ENCODE data around the gene TBC1D22A. TPM values are rescaled to one million over a fixed set of nuclear protein-coding genes. Genes with fewer than 3 reads are reported as not detected.

Gene TBC1D22A
- total RNA-seq, 2 donors from 2014 or later: 28.9 to 31.3 TPM

DNA sequence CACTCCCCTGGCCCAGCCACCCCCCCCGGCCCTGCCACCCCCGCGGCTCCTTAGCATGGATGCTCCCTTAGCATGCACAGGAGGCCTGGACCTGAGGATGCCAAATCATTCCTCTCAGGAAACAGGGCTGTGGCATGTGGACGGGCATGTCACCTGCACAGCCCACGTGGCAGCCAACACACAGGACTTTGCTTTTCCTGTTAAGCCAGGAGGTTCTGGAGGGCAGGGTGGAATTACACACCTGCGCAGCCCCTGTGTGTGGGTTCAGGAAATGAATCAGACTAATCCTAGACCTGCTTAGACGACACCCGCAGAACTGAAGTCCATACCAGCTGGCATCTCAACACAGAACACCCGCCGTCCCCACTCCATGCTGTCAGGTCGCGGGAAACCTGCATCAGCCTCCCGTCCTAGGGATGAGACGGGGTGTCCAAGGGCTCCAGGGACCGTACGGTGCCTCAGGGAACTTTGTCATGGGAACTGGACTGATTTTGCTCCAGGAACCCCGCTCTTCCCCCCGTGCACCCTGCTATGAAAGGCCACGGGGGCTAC, 34.6 kb upstream of the TBC1D22A start:
- Histone ChIP-seq H3K36me3 (peaks cover 4% of the 10 kb centered on the region), H3K27ac (no peak overlapping the region)
- no peak for DNase-seq (ENCODE audit: low spot score)

GRCh38 chr22:46728470-46728869, 34.0 kb upstream of the TBC1D22A start:
- ATAC-seq (ENCODE audit: insufficient number of reproducible peaks, low FRiP score, low read depth): no peak

More for the DNA sequence above, 34.6 kb upstream of the TBC1D22A start:
- Histone ChIP-seq H3K4me3 (no peak overlapping the region), H3K27me3 (replicated peaks; ENCODE audit: insufficient read depth) (no peaks in the 10 kb centered on the region), H3K9me3 (no peaks in the 10 kb centered on the region), H3K4me1 (ENCODE audit: control insufficient read depth in 1 of 2, low read depth in 2 of 2) (peaks cover 0 to 11% of the 10 kb centered on the region in 2 donors)
- ATAC-seq (ENCODE audit: insufficient number of reproducible peaks, low FRiP score, low read depth): no peak
- no peak for TF ChIP-seq CTCF (IDR thresholded peaks at IDR 0.05)

DNA sequence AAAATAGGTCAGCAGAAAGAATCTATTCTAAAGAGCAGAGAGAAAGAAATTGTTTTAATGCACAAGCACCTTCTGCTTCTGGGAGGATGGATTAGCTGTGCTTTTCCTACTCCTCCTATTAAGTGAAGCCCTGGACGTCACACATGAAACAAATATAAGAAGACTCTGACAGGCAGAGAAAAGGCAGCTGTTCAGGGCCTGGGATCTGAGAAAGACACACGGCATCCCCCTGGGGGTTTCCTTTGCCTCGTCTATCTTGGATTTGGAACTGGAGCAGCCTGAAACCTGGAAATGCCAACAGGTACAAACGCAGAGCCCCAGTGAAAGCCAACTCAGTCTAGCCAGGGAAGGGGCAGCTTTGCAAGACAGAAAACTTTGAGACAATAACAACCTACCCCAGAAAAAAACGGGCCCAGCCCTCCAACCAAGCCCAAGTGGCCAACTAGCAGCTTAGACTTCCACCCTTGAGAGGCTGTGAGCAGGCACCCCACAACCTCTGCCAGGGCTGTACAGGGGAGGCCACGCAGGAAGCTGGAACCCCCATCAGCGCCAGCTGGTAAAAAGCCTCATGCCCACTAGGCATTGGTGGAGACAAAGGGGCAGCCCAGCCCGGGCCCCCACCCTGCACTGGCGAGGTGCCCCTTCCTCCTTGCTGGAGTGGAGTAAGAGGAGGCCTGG, 31.7 kb upstream of the TBC1D22A start:
- no peaks in the 10 kb centered on the region for H3K27me3 ChIP-seq (replicated peaks; ENCODE audit: insufficient read depth)
- H3K36me3 ChIP-seq: peaks cover 4% of the 10 kb centered on the region
- DNase-seq (ENCODE audit: low spot score) (no peak), ATAC-seq (ENCODE audit: insufficient number of reproducible peaks, low FRiP score, low read depth) (no peak)
- no peak for TF ChIP-seq CTCF (IDR thresholded peaks at IDR 0.05)
- H3K4me3 ChIP-seq: no peak overlapping the region
- no peak overlapping the region for H3K27ac ChIP-seq
- peaks cover 12 to 28% of the 10 kb centered on the region in 2 donors for H3K4me1 ChIP-seq (ENCODE audit: control insufficient read depth in 1 of 2, low read depth in 2 of 2)
- H3K9me3 ChIP-seq: no peaks in the 10 kb centered on the region

More at GRCh38 chr22:46728470-46728869, 34.0 kb upstream of the TBC1D22A start:
- H3K27me3 ChIP-seq (replicated peaks; ENCODE audit: insufficient read depth): no peaks in the 10 kb centered on the region
- H3K27ac ChIP-seq: no peak overlapping the region
- TF ChIP-seq CTCF (IDR thresholded peaks at IDR 0.05): no peak
- H3K4me1 ChIP-seq (ENCODE audit: control insufficient read depth in 1 of 2, low read depth in 2 of 2): peaks cover 0 to 11% of the 10 kb centered on the region in 2 donors
- no peak for DNase-seq (ENCODE audit: low spot score)
- no peak overlapping the region for H3K4me3 ChIP-seq
- H3K9me3 ChIP-seq: no peaks in the 10 kb centered on the region
- peaks cover 4% of the 10 kb centered on the region for H3K36me3 ChIP-seq

GRCh38 chr22:46731246-46732040, 31.0 kb upstream of the TBC1D22A start:
- DNase-seq (ENCODE audit: low spot score): no peak
- Histone ChIP-seq H3K27ac (no peak overlapping the region), H3K36me3 (peaks cover 4% of the 10 kb centered on the region), H3K4me3 (no peak overlapping the region), H3K9me3 (no peaks in the 10 kb centered on the region), H3K4me1 (ENCODE audit: control insufficient read depth in 1 of 2, low read depth in 2 of 2) (peaks cover 18 to 36% of the 10 kb centered on the region in 2 donors), H3K27me3 (replicated peaks; ENCODE audit: insufficient read depth) (no peaks in the 10 kb centered on the region)
- no peak for TF ChIP-seq CTCF (IDR thresholded peaks at IDR 0.05)
- ATAC-seq (ENCODE audit: insufficient number of reproducible peaks, low FRiP score, low read depth): no peak

- Histone ChIP-seq H3K27me3 (replicated peaks; ENCODE audit: insufficient read depth) (no peaks in the 10 kb centered on the region), H3K36me3 (peaks cover 4% of the 10 kb centered on the region), H3K4me3 (no peak overlapping the region), H3K27ac (no peak overlapping the region), H3K4me1 (ENCODE audit: control insufficient read depth in 1 of 2, low read depth in 2 of 2) (peaks cover 24 to 42% of the 10 kb centered on the region in 2 donors), H3K9me3 (no peaks in the 10 kb centered on the region)
- TF ChIP-seq CTCF (IDR thresholded peaks at IDR 0.05): no peak
- no peak for DNase-seq (ENCODE audit: low spot score)
- ATAC-seq (ENCODE audit: insufficient number of reproducible peaks, low FRiP score, low read depth): no peak
Measured at GRCh38 chr22:46732041-46732379, 30.4 kb upstream of the TBC1D22A start.
